HepG2 (cell line): Measurements from ENCODE around the gene MIEF1. TPM values are rescaled to one million over a fixed set of nuclear protein-coding genes. Genes with fewer than 3 reads are reported as not detected.

Experiments used
- ATAC-seq: fragments of 200-7000 bp; cut with Tn5 transposase; 3 replicates; pipeline ENCODE4 v1.9.1; 2020; ENCODE audit warnings: mild to moderate bottlenecking, moderate library complexity
- BruUV-seq: library from RNA; stranded (reverse); fragments of 400-500 nt; replicated peaks from 2 replicates; lab custom pipeline; 2021; lab: Mats Ljungman, UMichigan
- CTCF ChIA-PET: fragments of 300-600 bp; formaldehyde crosslinking; extraction: SDS; loops from one replicate; lab custom pipeline; 2021; ENCODE audit warnings: low total read pairs, inconsistent platforms, low intra/inter-chr PET ratio; lab: Yijun Ruan, JAX
- POLR2A ChIA-PET: fragments of 350-600 bp; sonication (Branson Sonifier 250); formaldehyde crosslinking; loops from one replicate; lab custom pipeline; 2020; ENCODE audit warnings: antibody characterized with exemption, inconsistent platforms; lab: Yijun Ruan, JAX
- DNase-seq: peaks from one replicate; pipeline ENCODE4 v3.0.0-alpha.2; 2015; ENCODE audit warnings: low spot score
- FAIRE-seq: peaks from 3 replicates; lab custom pipeline; 2011; peaks lifted over from hg19 to GRCh38; lab: Jason Lieb, UNC
- H2AFZ ChIP-seq: one replicate; pipeline ENCODE4 v1.6.1; 2011; ENCODE audit warnings: low read length, inconsistent platforms
- H3K27ac ChIP-seq: fragments of 300-600 bp; 3 replicates; pipeline ENCODE4 v1.8.0; 2011; ENCODE audit warnings: mixed run types, mild to moderate bottlenecking, mixed read lengths, low read length, inconsistent platforms; ENCODE audit not compliant: insufficient read depth; ENCODE audit errors: extremely low read length
- H3K27me3 ChIP-seq, 2 experiments: fragments of 200-600 bp in 1 of 2; 2 replicates in 1 of 2; 3 replicates in 1 of 2; pipeline versions ENCODE4 v1.6.0 to v1.8.0; 2011; ENCODE audit warnings: low read length in 2 of 2, mild to moderate bottlenecking in 2 of 2, moderate library complexity in 2 of 2, inconsistent platforms in 1 of 2; ENCODE audit not compliant: insufficient read depth in 2 of 2, control insufficient read depth in 1 of 2
- H3K36me3 ChIP-seq, 2 experiments: fragments of 200-600 bp in 1 of 2; replicated peaks in 1 of 2; 2 replicates in 1 of 2; 3 replicates in 1 of 2; pipeline versions ENCODE4 v1.5.1 to v1.8.0; 2011; ENCODE audit warnings: low read length in 2 of 2, inconsistent platforms in 1 of 2; ENCODE audit not compliant: insufficient read depth in 2 of 2, control insufficient read depth in 1 of 2
- H3K4me1 ChIP-seq: 2 replicates; pipeline ENCODE4 v1.5.1; 2012; ENCODE audit warnings: low read length, inconsistent platforms; ENCODE audit not compliant: insufficient read depth
- H3K4me2 ChIP-seq: 2 replicates; pipeline ENCODE4 v1.6.0; 2011; ENCODE audit warnings: low read depth, low read length, inconsistent platforms
- H3K4me3 ChIP-seq, 3 experiments: fragments of 200-600 bp in 1 of 3; sonication (generic), shearing (Covaris generic) in 1 of 3; replicated peaks in 1 of 3; 2 replicates each; pipeline ENCODE4 v1.5.1; 2011 to 2016; ENCODE audit warnings: low read length in 3 of 3, inconsistent platforms in 2 of 3, low read depth in 2 of 3, mild to moderate bottlenecking in 2 of 3, control low read depth in 1 of 3, mixed read lengths in 1 of 3; ENCODE audit not compliant: insufficient read depth in 1 of 3
- H3K79me2 ChIP-seq: one replicate; pipeline ENCODE4 v1.6.1; 2011; ENCODE audit warnings: low read length, inconsistent platforms; ENCODE audit not compliant: insufficient read depth
- H3K9ac ChIP-seq: 2 replicates; pipeline ENCODE4 v1.6.0; 2011; ENCODE audit warnings: mild to moderate bottlenecking, low read depth, low read length, inconsistent platforms; ENCODE audit not compliant: insufficient read depth
- H3K9me3 ChIP-seq: 2 replicates; pipeline ENCODE4 v1.5.1; 2012; ENCODE audit warnings: mild to moderate bottlenecking, low read length
- H4K20me1 ChIP-seq: 2 replicates; pipeline ENCODE4 v1.6.0; 2011; ENCODE audit warnings: inconsistent platforms, mild to moderate bottlenecking, low read length, moderate library complexity; ENCODE audit not compliant: insufficient read depth
- CERS6 ChIP-seq: sonication (generic); formaldehyde crosslinking; IDR thresholded peaks from 2 replicates; pipeline ENCODE4 v1.5.0; 2020; ENCODE audit warnings: missing genetic modification reagents
- KDM4B ChIP-seq: sonication (generic); formaldehyde crosslinking; IDR thresholded peaks from 2 replicates; pipeline ENCODE4 v1.4.0; 2020; ENCODE audit warnings: missing genetic modification reagents
- MAFK ChIP-seq, 2 experiments: IDR thresholded peaks in 1 of 2; conservative IDR thresholded peaks in 1 of 2; 2 replicates each; pipeline ENCODE4 v1.6.1; 2011; ENCODE audit warnings: improper control_type of control experiment in 2 of 2, low read length in 2 of 2
- RFXAP ChIP-seq: sonication (generic); formaldehyde crosslinking; IDR thresholded peaks from 2 replicates; pipeline ENCODE4 v1.4.0; 2020; ENCODE audit warnings: missing genetic modification reagents, borderline replicate concordance
- ZSCAN22 ChIP-seq: sonication (generic); formaldehyde crosslinking; IDR thresholded peaks from 2 replicates; pipeline ENCODE4 v1.4.0; 2020; ENCODE audit warnings: mild to moderate bottlenecking, missing genetic modification reagents
- WGBS: methylation state at CpG from one replicate; pipeline ENCODE4 v1.1.6; 2017; ENCODE audit warnings: low lambda C conversion rate; 5-methylcytosine and 5-hydroxymethylcytosine counted together
- in situ Hi-C: cut with HindIII; loops from 2 replicates; pipeline ENCODE4 v1.10.0; 2017; ENCODE audit warnings: low pct_unique_long_range_greater_than_20kb; ENCODE audit not compliant: extremely low pct_ligation_motif_present
- intact Hi-C: fragments of 100-400 bp; cut with micrococcal nuclease; formaldehyde crosslinking; loops from one replicate; pipeline ENCODE4 v1.10.0; 2022; ENCODE audit not compliant: unreplicated experiment
- polyA plus RNA-seq, 8 experiments: library from polyadenylated mRNA; depleted of rRNA in 3 of 8; stranded (reverse) in 7 of 8; unstranded in 1 of 8; fragments of >200 nt; fragmentation: Illumina TruSeq in 4 of 8; extraction: Trizol in 4 of 8; gene quantifications; 2 replicates each; pipeline versions ENCODE4 v1.2.1 to v1.2.3, GENCODE V29; 2011 to 2016; ENCODE audit warnings: low read depth in 4 of 8, missing spikeins in 1 of 8, mixed read lengths in 1 of 8; ENCODE audit not compliant: insufficient read depth in 1 of 8
- total RNA-seq, 5 experiments: library from RNA; depleted of rRNA; stranded (reverse); fragments of >200 nt; fragmentation: Illumina TruSeq; extraction: Trizol; gene quantifications; 2 replicates each; pipeline ENCODE4 v1.2.3, GENCODE V29; 2016; ENCODE audit warnings: low read depth in 1 of 5

MIEF1 gene
- total and polyA plus RNA-seq, 2 of the 13 experiments (the other 11 are each of a cell fraction or from before 2014, with no cell fraction given) = 21.7 to 34.8 TPM

GRCh38 chr22:39567135-39567946, 65.3 kb downstream of the MIEF1 start:
- POLR2A ChIA-PET = no interaction called here

More at GRCh38 chr22:39567135-39567946, 65.3 kb downstream of the MIEF1 start:
- intact Hi-C loops = no loop called here
- Histone ChIP-seq H3K79me2 (no peaks in the 10 kb centered on the region), H2AFZ (no peak overlapping the region), H3K9me3 (no peaks in the 10 kb centered on the region), H4K20me1 (no peaks in the 10 kb centered on the region), H3K27ac (no peak overlapping the region), H3K4me2 (no peak overlapping the region), H3K9ac (no peak overlapping the region), H3K4me3 (no peak overlapping the region), H3K4me1 (no peaks in the 10 kb centered on the region), H3K27me3 (peaks cover 0 to 3% of the 10 kb centered on the region in 2 experiments; a peak in 3 of 5 replicates), H3K36me3 (no peaks in the 10 kb centered on the region)
- no TSS peak for BruUV-seq
- TF ChIP-seq MAFK (conservative IDR thresholded peaks at IDR 0.05 in 1 of 2, IDR thresholded peaks at IDR 0.05 in 1 of 2; ENCODE audit: low read length in 2 of 2) (no peak), ZSCAN22 (peak; percentile 95), CERS6 (CRISPR knock-in tag) (no peak), KDM4B (CRISPR knock-in tag) (no peak), RFXAP (CRISPR knock-in tag) (no peak)
- FAIRE-seq = no peak
- in situ Hi-C loops = no loop called here
- no peak for ATAC-seq
- no peak for DNase-seq
- 22% methylated on average over 11 of the region's 14 CpGs for WGBS
- CTCF ChIA-PET = no interaction called here

Other genes starting within 250 kb of the MIEF1 start
- 1,051 and 1,499 TPM in 2 replicates for gene RPL3, start 182.7 kb upstream of the MIEF1 start, total RNA-seq (2016; rRNA removed; fragmentation: Illumina TruSeq; extraction: Trizol)
- 3,218 and 3,279 TPM in 2 replicates for gene RPL3, start 182.7 kb upstream of the MIEF1 start, polyA plus RNA-seq (2011; rRNA removed)
- 0.27 TPM in 1 of 2 replicates, not detected in the other for gene SYNGR1, start 152.3 kb upstream of the MIEF1 start, total RNA-seq (2016; rRNA removed; fragmentation: Illumina TruSeq; extraction: Trizol)
- 2.7 and 3.3 TPM in 2 replicates for gene SYNGR1, start 152.3 kb upstream of the MIEF1 start, polyA plus RNA-seq (2011; rRNA removed)
- 12.8 and 14.3 TPM in 2 replicates for gene TAB1, start 102.5 kb upstream of the MIEF1 start, total RNA-seq (2016; rRNA removed; fragmentation: Illumina TruSeq; extraction: Trizol)
- gene TAB1, start 102.5 kb upstream of the MIEF1 start, polyA plus RNA-seq (2011; rRNA removed) = 15.9 and 22.2 TPM in 2 replicates
- gene MGAT3, start 45.3 kb upstream of the MIEF1 start, total RNA-seq (2016; rRNA removed; fragmentation: Illumina TruSeq; extraction: Trizol) = 0.15 TPM in 1 of 2 replicates, not detected in the other
- 0.04 and 0.11 TPM in 2 replicates for gene MGAT3, start 45.3 kb upstream of the MIEF1 start, polyA plus RNA-seq (2011; rRNA removed)
- 442 and 486 TPM in 2 replicates for gene ATF4, start 18.3 kb downstream of the MIEF1 start, total RNA-seq (2016; rRNA removed; fragmentation: Illumina TruSeq; extraction: Trizol)
- gene ATF4, start 18.3 kb downstream of the MIEF1 start, polyA plus RNA-seq (2011; rRNA removed) = 1,157 and 1,297 TPM in 2 replicates
- gene RPS19BP1, start 30.5 kb downstream of the MIEF1 start, total RNA-seq (2016; rRNA removed; fragmentation: Illumina TruSeq; extraction: Trizol) = 81.3 and 88.2 TPM in 2 replicates
- 44.3 and 47.8 TPM in 2 replicates for gene RPS19BP1, start 30.5 kb downstream of the MIEF1 start, polyA plus RNA-seq (2011; rRNA removed)
- not detected in 2 replicates for gene CACNA1I, start 68.5 kb downstream of the MIEF1 start, total RNA-seq (2016; rRNA removed; fragmentation: Illumina TruSeq; extraction: Trizol)
- not detected in 2 replicates for gene CACNA1I, start 68.5 kb downstream of the MIEF1 start, polyA plus RNA-seq (2011; rRNA removed)